ENCODE measurements around the gene SLF2. TPM values are rescaled to one million over a fixed set of nuclear protein-coding genes. Genes with fewer than 3 reads are reported as not detected.

Gene SLF2
- total RNA-seq, 1 experiment from 2014 or later: 23.1 TPM

DNA sequence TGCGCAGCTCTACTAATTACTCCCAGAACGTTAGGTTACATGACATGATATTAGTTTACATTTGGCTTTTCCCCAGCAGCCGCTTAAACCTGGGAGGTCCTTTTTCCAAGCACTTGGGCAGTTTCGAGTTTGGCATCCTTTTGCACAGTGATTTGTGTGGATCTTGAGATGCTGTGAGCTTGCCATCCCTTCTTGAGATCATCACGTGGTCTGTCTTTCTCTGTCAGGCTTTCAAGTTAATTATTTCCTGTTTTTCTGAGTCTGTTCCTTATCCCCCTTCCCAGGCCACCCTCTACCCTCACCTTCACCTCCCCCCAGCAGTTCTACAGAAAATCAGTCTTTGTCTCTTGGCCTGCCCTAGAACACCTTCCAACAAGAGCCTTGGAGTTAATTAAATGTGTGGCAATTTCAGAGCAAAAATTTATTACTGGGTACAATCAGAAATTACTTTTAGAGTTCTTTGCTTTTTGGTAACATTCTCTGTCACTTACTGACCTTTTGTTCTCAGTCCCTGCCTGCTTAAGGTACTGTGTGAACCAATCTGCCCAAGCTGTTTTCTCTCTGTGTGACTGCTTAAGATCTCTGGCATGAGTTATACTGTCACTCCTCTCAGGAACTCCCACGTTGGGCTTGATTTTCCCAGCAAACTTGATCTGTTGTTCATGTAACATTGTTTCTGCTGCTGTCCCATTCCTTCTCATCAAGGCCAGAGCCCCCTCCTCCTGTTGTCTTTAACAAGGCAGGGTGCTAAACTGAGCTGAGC is 3.1 kb upstream of the SLF2 start:
- TF ChIP-seq, protein P1, sequence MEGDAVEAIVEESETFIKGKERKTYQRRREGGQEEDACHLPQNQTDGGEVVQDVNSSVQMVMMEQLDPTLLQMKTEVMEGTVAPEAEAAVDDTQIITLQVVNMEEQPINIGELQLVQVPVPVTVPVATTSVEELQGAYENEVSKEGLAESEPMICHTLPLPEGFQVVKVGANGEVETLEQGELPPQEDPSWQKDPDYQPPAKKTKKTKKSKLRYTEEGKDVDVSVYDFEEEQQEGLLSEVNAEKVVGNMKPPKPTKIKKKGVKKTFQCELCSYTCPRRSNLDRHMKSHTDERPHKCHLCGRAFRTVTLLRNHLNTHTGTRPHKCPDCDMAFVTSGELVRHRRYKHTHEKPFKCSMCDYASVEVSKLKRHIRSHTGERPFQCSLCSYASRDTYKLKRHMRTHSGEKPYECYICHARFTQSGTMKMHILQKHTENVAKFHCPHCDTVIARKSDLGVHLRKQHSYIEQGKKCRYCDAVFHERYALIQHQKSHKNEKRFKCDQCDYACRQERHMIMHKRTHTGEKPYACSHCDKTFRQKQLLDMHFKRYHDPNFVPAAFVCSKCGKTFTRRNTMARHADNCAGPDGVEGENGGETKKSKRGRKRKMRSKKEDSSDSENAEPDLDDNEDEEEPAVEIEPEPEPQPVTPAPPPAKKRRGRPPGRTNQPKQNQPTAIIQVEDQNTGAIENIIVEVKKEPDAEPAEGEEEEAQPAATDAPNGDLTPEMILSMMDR (conservative IDR thresholded peaks at IDR 0.05): no peak
- H3K27ac ChIP-seq (ENCODE audit: insufficient read length, low read depth, low read length): no peak overlapping the region
- peaks cover 4% of the 10 kb centered on the region; the same call in 1 of the 2 replicates for H3K79me2 ChIP-seq (ENCODE audit: insufficient read depth, low read length)
- no peak overlapping the region for H3K18ac ChIP-seq (ENCODE audit: insufficient read length, low read depth, low read length)
- H3K23ac ChIP-seq (ENCODE audit: insufficient read length, low read depth, low read length): no peak overlapping the region
- no peak overlapping the region for H4K91ac ChIP-seq (ENCODE audit: insufficient read length, low read depth, low read length)
- no peak overlapping the region for H4K8ac ChIP-seq (replicated peaks; ENCODE audit: insufficient read length, low read depth, low read length)
- no peak overlapping the region for H2AK5ac ChIP-seq (ENCODE audit: insufficient read length, low read length)
- no peak overlapping the region for H4K5ac ChIP-seq (ENCODE audit: insufficient read length, low read depth, low read length)
- no peak overlapping the region for H2BK5ac ChIP-seq (ENCODE audit: insufficient read length, low read length)
- H3K27me3 ChIP-seq (ENCODE audit: insufficient read depth, low read length): no peaks in the 10 kb centered on the region
- no peaks in the 10 kb centered on the region for H3K9me3 ChIP-seq (ENCODE audit: control insufficient read depth, low read depth, low read length)
- peak overlapping the region in 1 of 3 experiments; percentile 13; a peak in 2 of 7 replicates for H3K27ac Mint-ChIP-seq
- H3K4me3 Mint-ChIP-seq: peak overlapping the region in 1 of 2 experiments; percentile 4; a peak in 2 of 5 replicates
- no peak overlapping the region for H3K14ac ChIP-seq (ENCODE audit: insufficient read depth, low read length)
- no peaks in the 10 kb centered on the region; the same call in 1 of the 2 replicates for H3K4me1 ChIP-seq (ENCODE audit: insufficient read depth, low read length)
- H4K20me1 ChIP-seq (ENCODE audit: control insufficient read depth, insufficient read depth, insufficient read length): no peaks in the 10 kb centered on the region
- peaks cover 29 to 31% of the 10 kb centered on the region in 2 experiments for H3K4me1 Mint-ChIP-seq
- H3K23me2 ChIP-seq (ENCODE audit: insufficient read length, low read depth, low read length, poor library complexity, severe bottlenecking): peaks cover 3% of the 10 kb centered on the region
- peaks cover 7% of the 10 kb centered on the region for H3K79me1 ChIP-seq (ENCODE audit: insufficient read depth, low read depth, low read length, poor library complexity, severe bottlenecking)
- H2AFZ ChIP-seq (ENCODE audit: low read length): no peak overlapping the region
- H3T11ph ChIP-seq (ENCODE audit: low read length): no peak overlapping the region
- no peak overlapping the region for H3K4me2 ChIP-seq (ENCODE audit: insufficient read depth, insufficient read length, low read length)
- H2BK15ac ChIP-seq (ENCODE audit: low read depth, low read length): no peak overlapping the region
- DNase-seq: no peak
- H3K9ac ChIP-seq (ENCODE audit: extremely low read depth, insufficient read length, low read length): no peak overlapping the region
- H2BK20ac ChIP-seq (ENCODE audit: low read depth, low read length, poor library complexity, severe bottlenecking): no peak overlapping the region
- H3K4ac ChIP-seq (ENCODE audit: low read depth, low read length): no peak overlapping the region
- H3K36me3 Mint-ChIP-seq (ENCODE audit: insufficient read depth in 1 of 3, low read depth in 3 of 3): peaks cover 0 to 2% (median 0%) of the 10 kb centered on the region in 3 experiments; a peak in 2 of 7 replicates
- H3K9me3 Mint-ChIP-seq: no peaks in the 10 kb centered on the region
- no CpG with 5 or more reads among the region's 6 CpGs for WGBS (ENCODE audit: extremely low coverage, insufficient read length, low lambda C conversion rate)
- H2BK120ac ChIP-seq (ENCODE audit: low read depth, low read length, poor library complexity, severe bottlenecking): no peak overlapping the region
- H3K27me3 Mint-ChIP-seq (ENCODE audit: low read depth): no peaks in the 10 kb centered on the region
- no peak overlapping the region for H3K56ac ChIP-seq (ENCODE audit: insufficient read length, low read depth, low read length)
- H2BK12ac ChIP-seq (ENCODE audit: insufficient read length, low read depth, low read length): no peak overlapping the region

Measured in H9 (cell line).